HepG2 (cell line): Measurements from ENCODE around the gene DGCR8. TPM values are rescaled to one million over a fixed set of nuclear protein-coding genes. Genes with fewer than 3 reads are reported as not detected.

ENCODE experiments used
- FLYWCH1 ChIP-seq: sonication (generic); formaldehyde crosslinking; IDR thresholded peaks from 2 replicates; pipeline ENCODE4 v1.8.1; 2023; ENCODE audit warnings: mild to moderate bottlenecking, missing genetic modification reagents
- GMEB1 ChIP-seq: sonication (generic); formaldehyde crosslinking; IDR thresholded peaks from 2 replicates; pipeline ENCODE4 v1.5.1; 2020; ENCODE audit warnings: missing genetic modification reagents, mild to moderate bottlenecking, borderline replicate concordance
- HNF1A ChIP-seq, 2 experiments: sonication (generic) in 1 of 2; formaldehyde crosslinking in 1 of 2; IDR thresholded peaks; 2 replicates each; pipeline versions ENCODE4 v1.4.0 to v1.6.1; 2016 to 2020; ENCODE audit warnings: borderline replicate concordance in 1 of 2, low read depth in 1 of 2, mild to moderate bottlenecking in 1 of 2, missing genetic modification reagents in 1 of 2
- HNRNPK ChIP-seq: fragments of 200-400 bp; formaldehyde crosslinking; IDR thresholded peaks from 2 replicates; pipeline ENCODE4 v1.6.1; 2018; ENCODE audit warnings: low read length, low read depth, moderate library complexity, mild to moderate bottlenecking; ENCODE audit not compliant: poor library complexity, severe bottlenecking
- MED13 ChIP-seq: sonication (generic); formaldehyde crosslinking; IDR thresholded peaks from 2 replicates; pipeline ENCODE4 v1.5.0; 2020; ENCODE audit warnings: missing genetic modification reagents
- MEIS1 ChIP-seq: sonication (generic); formaldehyde crosslinking; IDR thresholded peaks from 2 replicates; pipeline ENCODE4 v1.9.0; 2021; ENCODE audit warnings: mild to moderate bottlenecking, missing genetic modification reagents, moderate library complexity, borderline replicate concordance
- SP1 ChIP-seq, 2 experiments: fragments of 450-650 bp in 1 of 2; sonication (generic) in 1 of 2; formaldehyde crosslinking in 1 of 2; IDR thresholded peaks; 2 replicates each; pipeline versions ENCODE4 v1.4.0 to v1.6.1; 2016 to 2020; ENCODE audit warnings: missing genetic modification reagents in 1 of 2
- ZFX ChIP-seq: sonication (generic); formaldehyde crosslinking; IDR thresholded peaks from 2 replicates; pipeline ENCODE4 v1.4.0; 2020; ENCODE audit warnings: mild to moderate bottlenecking, low read depth, missing genetic modification reagents, moderate library complexity
- ZNF567 ChIP-seq: sonication (generic); formaldehyde crosslinking; IDR thresholded peaks from 2 replicates; pipeline ENCODE4 v1.8.1; 2023; ENCODE audit warnings: mild to moderate bottlenecking, missing genetic modification reagents, borderline replicate concordance
- ZNF580 ChIP-seq: IDR thresholded peaks from 2 replicates; pipeline ENCODE4 v1.6.1; 2016; ENCODE audit warnings: low read depth, borderline replicate concordance
- ZNF616 ChIP-seq: sonication (generic); formaldehyde crosslinking; IDR thresholded peaks from 2 replicates; pipeline ENCODE4 v1.5.0; 2020; ENCODE audit warnings: low read depth, mild to moderate bottlenecking, missing genetic modification reagents
- ZNF660 ChIP-seq: sonication (generic); formaldehyde crosslinking; IDR thresholded peaks from 2 replicates; pipeline ENCODE4 v1.5.1; 2020; ENCODE audit warnings: mild to moderate bottlenecking, low read depth, missing genetic modification reagents, borderline replicate concordance
- ZSCAN21 ChIP-seq: sonication (generic); formaldehyde crosslinking; IDR thresholded peaks from 2 replicates; pipeline ENCODE4 v1.8.0; 2022; ENCODE audit warnings: mild to moderate bottlenecking, missing genetic modification reagents, moderate library complexity, borderline replicate concordance
- polyA plus RNA-seq, 8 experiments: library from polyadenylated mRNA; depleted of rRNA in 3 of 8; stranded (reverse) in 7 of 8; unstranded in 1 of 8; fragments of >200 nt; fragmentation: Illumina TruSeq in 4 of 8; extraction: Trizol in 4 of 8; gene quantifications; 2 replicates each; pipeline versions ENCODE4 v1.2.1 to v1.2.3, GENCODE V29; 2011 to 2016; ENCODE audit warnings: low read depth in 4 of 8, missing spikeins in 1 of 8, mixed read lengths in 1 of 8; ENCODE audit not compliant: insufficient read depth in 1 of 8
- total RNA-seq, 5 experiments: library from RNA; depleted of rRNA; stranded (reverse); fragments of >200 nt; fragmentation: Illumina TruSeq; extraction: Trizol; gene quantifications; 2 replicates each; pipeline ENCODE4 v1.2.3, GENCODE V29; 2016; ENCODE audit warnings: low read depth in 1 of 5
- TF ChIP-seq, protein P1 (sequence below), 2 experiments: sonication (generic) in 1 of 2; formaldehyde crosslinking in 1 of 2; IDR thresholded peaks; 2 replicates each; pipeline versions ENCODE4 v1.6.1 to v1.9.0; 2014 to 2022; ENCODE audit warnings: antibody characterized with exemption in 1 of 2, borderline replicate concordance in 1 of 2, inconsistent platforms in 1 of 2, low read depth in 1 of 2, missing genetic modification reagents in 1 of 2

Gene DGCR8
- total and polyA plus RNA-seq, 2 of the 13 experiments (the other 11 are each of a cell fraction or from before 2014, with no cell fraction given) = 10.2 to 23.2 TPM

GRCh38 chr22:20079745-20080444 lies at the start of gene DGCR8 (continued):
- TF ChIP-seq HNF1A (IDR thresholded peaks at IDR 0.05; ENCODE audit: low read depth) (no peak), HNF1A (CRISPR knock-in tag; IDR thresholded peaks at IDR 0.05; ENCODE audit: borderline replicate concordance) (peak; percentile 70), ZFX (CRISPR knock-in tag) (peak; percentile 90), GMEB1 (CRISPR knock-in tag) (peak; percentile 86), MED13 (CRISPR knock-in tag) (0 out of 2 replicates have a peak, but pooled peaks have one; percentile 3), SP1 (IDR thresholded peaks at IDR 0.05) (no peak), SP1 (CRISPR knock-in tag; IDR thresholded peaks at IDR 0.05) (0 out of 2 replicates have a peak, but pooled peaks have one; percentile 47), HNRNPK (peak; percentile 24), ZNF660 (no peak), ZNF616 (CRISPR knock-in tag) (peak; percentile 84; the same call in 1 of the 2 replicates), ZNF567 (CRISPR knock-in tag) (peak; percentile 57; the same call in 1 of the 2 replicates), MEIS1 (CRISPR knock-in tag) (no peak), ZNF580 (CRISPR knock-in tag) (peak; percentile 58; the same call in 1 of the 2 replicates), FLYWCH1 (CRISPR knock-in tag) (no peak), ZSCAN21 (peak; percentile 85; the same call in 1 of the 2 replicates)
- TF ChIP-seq, protein P1, sequence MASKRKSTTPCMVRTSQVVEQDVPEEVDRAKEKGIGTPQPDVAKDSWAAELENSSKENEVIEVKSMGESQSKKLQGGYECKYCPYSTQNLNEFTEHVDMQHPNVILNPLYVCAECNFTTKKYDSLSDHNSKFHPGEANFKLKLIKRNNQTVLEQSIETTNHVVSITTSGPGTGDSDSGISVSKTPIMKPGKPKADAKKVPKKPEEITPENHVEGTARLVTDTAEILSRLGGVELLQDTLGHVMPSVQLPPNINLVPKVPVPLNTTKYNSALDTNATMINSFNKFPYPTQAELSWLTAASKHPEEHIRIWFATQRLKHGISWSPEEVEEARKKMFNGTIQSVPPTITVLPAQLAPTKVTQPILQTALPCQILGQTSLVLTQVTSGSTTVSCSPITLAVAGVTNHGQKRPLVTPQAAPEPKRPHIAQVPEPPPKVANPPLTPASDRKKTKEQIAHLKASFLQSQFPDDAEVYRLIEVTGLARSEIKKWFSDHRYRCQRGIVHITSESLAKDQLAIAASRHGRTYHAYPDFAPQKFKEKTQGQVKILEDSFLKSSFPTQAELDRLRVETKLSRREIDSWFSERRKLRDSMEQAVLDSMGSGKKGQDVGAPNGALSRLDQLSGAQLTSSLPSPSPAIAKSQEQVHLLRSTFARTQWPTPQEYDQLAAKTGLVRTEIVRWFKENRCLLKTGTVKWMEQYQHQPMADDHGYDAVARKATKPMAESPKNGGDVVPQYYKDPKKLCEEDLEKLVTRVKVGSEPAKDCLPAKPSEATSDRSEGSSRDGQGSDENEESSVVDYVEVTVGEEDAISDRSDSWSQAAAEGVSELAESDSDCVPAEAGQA (IDR thresholded peaks at IDR 0.05; ENCODE audit: low read depth) = peak; percentile 74
- TF ChIP-seq, protein P1 (CRISPR knock-in tag; IDR thresholded peaks at IDR 0.05; ENCODE audit: borderline replicate concordance) = no peak; the same call in 1 of the 2 replicates
